Measurements from ENCODE around the gene FXYD1. TPM values are rescaled to one million over a fixed set of nuclear protein-coding genes. Genes with fewer than 3 reads are reported as not detected.

Gene FXYD1
- total and polyA plus RNA-seq, 2 donors (not counting 3 experiments of a cell fraction or from before 2014, with no cell fraction given): not detected

GRCh38 chr19:35140207-35140961, 1.8 kb downstream of the FXYD1 start:
- H3K9me1 ChIP-seq (replicated peaks; ENCODE audit: control insufficient read depth, extremely low read depth, insufficient read depth, low read length): no peaks in the 10 kb centered on the region
- no peak overlapping the region for H3K4me3 ChIP-seq (replicated peaks in 1 of 3; ENCODE audit: insufficient read depth in 1 of 3, low read depth in 1 of 3, low read length in 3 of 3)
- peaks cover 11% of the 10 kb centered on the region for H3K4me1 ChIP-seq (ENCODE audit: control insufficient read depth, extremely low read depth, insufficient read depth, low read length)
- TF ChIP-seq CTCF (IDR thresholded peaks at IDR 0.05; ENCODE audit: extremely low read depth in 1 of 2, insufficient read depth in 1 of 2, low read depth in 1 of 2, low read length in 2 of 2) (no peak), POLR2AphosphoS5 (IDR thresholded peaks at IDR 0.05; ENCODE audit: insufficient read depth, low read depth, low read length) (no peak), FOS (IDR thresholded peaks at IDR 0.05; ENCODE audit: borderline replicate concordance, insufficient read depth, low read length) (no peak), JUN (IDR thresholded peaks at IDR 0.05; ENCODE audit: borderline replicate concordance, insufficient read depth, insufficient read length, low read depth) (no peak), GATA2 (IDR thresholded peaks at IDR 0.05; ENCODE audit: insufficient read depth, insufficient read length, low read depth, low read length) (no peak), MYC (IDR thresholded peaks at IDR 0.05; ENCODE audit: low read depth, low read length) (no peak), MAX (IDR thresholded peaks at IDR 0.05; ENCODE audit: insufficient read depth, insufficient read length) (no peak), POLR2A (IDR thresholded peaks at IDR 0.05; ENCODE audit: low read depth, low read length) (no peak), EZH2 (IDR thresholded peaks at IDR 0.05; ENCODE audit: borderline replicate concordance, low read depth, low read length, severe bottlenecking) (no peak)
- no peak overlapping the region for H3K27ac ChIP-seq (ENCODE audit: insufficient read depth, low read depth, low read length)
- peaks cover 16 to 17% of the 10 kb centered on the region in 2 experiments for H3K27me3 ChIP-seq (ENCODE audit: control insufficient read depth in 2 of 2, insufficient read depth in 2 of 2, low read length in 2 of 2)
- FAIRE-seq: no peak
- no peaks in the 10 kb centered on the region for H3K79me2 ChIP-seq (ENCODE audit: control insufficient read depth, insufficient read depth, low read length)
- no peaks in the 10 kb centered on the region for H4K20me1 ChIP-seq (replicated peaks; ENCODE audit: control insufficient read depth, extremely low read depth, insufficient read depth, low read length)
- no peak for DNase-seq (ENCODE audit: low read depth, low spot score)
- CTCF ChIA-PET: interaction anchor here (1.0 to 3.5 kb wide), 9 partner anchors 13 to 102 kb away, joined by 3 to 73 read pairs (median 6); partner anchors contain the start of genes FXYD3 and FXYD5
- dilution Hi-C loops (cut with MboI; ENCODE audit: extremely low pct_ligation_motif_present, low sequenced_read_pairs): no loop called here
- POLR2A ChIA-PET: no interaction called here
- H3K36me3 ChIP-seq (ENCODE audit: control insufficient read depth in 2 of 2, extremely low read depth in 1 of 2, insufficient read depth in 2 of 2, low read length in 2 of 2): no peaks in the 10 kb centered on the region
- no peaks in the 10 kb centered on the region for H3K9me3 ChIP-seq (replicated peaks; ENCODE audit: control insufficient read depth, insufficient read depth, low read length)
- H3K4me2 ChIP-seq (ENCODE audit: insufficient read depth, low read length): no peak overlapping the region
- intact Hi-C loops (cut with micrococcal nuclease): loop anchor here (5.0 kb wide), 1 partner anchor 178 kb away; the partner anchor contains the start of gene ZNF792
- H2AFZ ChIP-seq (ENCODE audit: low read depth, low read length): no peak overlapping the region
- H3K9ac ChIP-seq (replicated peaks; ENCODE audit: extremely low read depth, insufficient read depth, low read length): no peak overlapping the region
- no TSS peak for BruUV-seq (replicated peaks)
